Uterus (tissue), 2 donors: Measurements from ENCODE around the gene ACTN2.

ENCODE experiments used
- POLR2A ChIP-seq, 2 donors: fragments of 450-650 bp; IDR thresholded peaks; one replicate each; pipeline ENCODE4 v1.6.1; 2016; ENCODE audit warnings: antibody characterized with exemption in 2 of 2, mild to moderate bottlenecking in 1 of 2, moderate library complexity in 1 of 2
- TF ChIP-seq, protein P1 (sequence below), 4 experiments: fragments of 200-600 bp in 2 of 4; fragments of 450-650 bp in 2 of 4; sonication (generic) in 2 of 4; IDR thresholded peaks; one replicate each; pipeline ENCODE4 v1.5.1; 2016 to 2019; ENCODE audit warnings: antibody characterized with exemption in 4 of 4, mild to moderate bottlenecking in 2 of 4, moderate library complexity in 1 of 4

DNA sequence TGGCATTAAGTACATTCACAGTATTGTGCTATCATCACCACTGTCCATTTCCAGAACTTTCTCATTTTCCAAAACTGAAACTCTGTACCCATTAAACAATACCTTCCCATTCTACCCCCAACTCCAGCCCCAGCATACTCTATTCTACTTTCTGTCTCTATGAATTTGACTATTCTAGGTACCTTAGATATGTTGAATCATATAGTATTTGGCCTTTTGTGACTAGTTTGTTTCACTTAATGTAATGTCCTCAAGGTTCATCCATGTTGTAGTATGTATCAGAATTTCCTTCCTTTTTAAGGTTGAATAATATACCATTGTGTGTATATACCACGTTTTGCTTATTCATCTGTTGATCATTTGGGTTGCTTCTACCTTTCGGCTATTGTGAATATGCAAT lies 120.3 kb downstream of the ACTN2 start:
- TF ChIP-seq, protein P1, sequence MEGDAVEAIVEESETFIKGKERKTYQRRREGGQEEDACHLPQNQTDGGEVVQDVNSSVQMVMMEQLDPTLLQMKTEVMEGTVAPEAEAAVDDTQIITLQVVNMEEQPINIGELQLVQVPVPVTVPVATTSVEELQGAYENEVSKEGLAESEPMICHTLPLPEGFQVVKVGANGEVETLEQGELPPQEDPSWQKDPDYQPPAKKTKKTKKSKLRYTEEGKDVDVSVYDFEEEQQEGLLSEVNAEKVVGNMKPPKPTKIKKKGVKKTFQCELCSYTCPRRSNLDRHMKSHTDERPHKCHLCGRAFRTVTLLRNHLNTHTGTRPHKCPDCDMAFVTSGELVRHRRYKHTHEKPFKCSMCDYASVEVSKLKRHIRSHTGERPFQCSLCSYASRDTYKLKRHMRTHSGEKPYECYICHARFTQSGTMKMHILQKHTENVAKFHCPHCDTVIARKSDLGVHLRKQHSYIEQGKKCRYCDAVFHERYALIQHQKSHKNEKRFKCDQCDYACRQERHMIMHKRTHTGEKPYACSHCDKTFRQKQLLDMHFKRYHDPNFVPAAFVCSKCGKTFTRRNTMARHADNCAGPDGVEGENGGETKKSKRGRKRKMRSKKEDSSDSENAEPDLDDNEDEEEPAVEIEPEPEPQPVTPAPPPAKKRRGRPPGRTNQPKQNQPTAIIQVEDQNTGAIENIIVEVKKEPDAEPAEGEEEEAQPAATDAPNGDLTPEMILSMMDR (IDR thresholded peaks at IDR 0.05) = no peak
- TF ChIP-seq POLR2A (IDR thresholded peaks at IDR 0.05) = no peak
